GM10248 (cell line): ENCODE measurements around the gene TOMM5.

Source experiments
- CTCF ChIA-PET: fragments of 300-600 bp; sonication (Branson Sonifier 250); formaldehyde crosslinking; extraction: SDS; loops from one replicate; lab custom pipeline; 2021; ENCODE audit warnings: antibody characterized with exemption; lab: Yijun Ruan, JAX
- POLR2A ChIA-PET: fragments of 350-650 bp; sonication (Branson Sonifier 250); formaldehyde crosslinking; extraction: SDS; loops from one replicate; lab custom pipeline; 2020; ENCODE audit warnings: antibody characterized with exemption; lab: Yijun Ruan, JAX
- DNase-seq: peaks from one replicate; pipeline ENCODE4 v3.0.0; 2012; ENCODE audit errors: extremely low spot score
- TF ChIP-seq, protein P1 (sequence below): IDR thresholded peaks from 2 replicates; pipeline ENCODE4 v1.5.1; 2012; ENCODE audit warnings: mild to moderate bottlenecking, low read depth; ENCODE audit errors: extremely low read depth, missing control alignments, control extremely low read depth

TOMM5 gene

DNA sequence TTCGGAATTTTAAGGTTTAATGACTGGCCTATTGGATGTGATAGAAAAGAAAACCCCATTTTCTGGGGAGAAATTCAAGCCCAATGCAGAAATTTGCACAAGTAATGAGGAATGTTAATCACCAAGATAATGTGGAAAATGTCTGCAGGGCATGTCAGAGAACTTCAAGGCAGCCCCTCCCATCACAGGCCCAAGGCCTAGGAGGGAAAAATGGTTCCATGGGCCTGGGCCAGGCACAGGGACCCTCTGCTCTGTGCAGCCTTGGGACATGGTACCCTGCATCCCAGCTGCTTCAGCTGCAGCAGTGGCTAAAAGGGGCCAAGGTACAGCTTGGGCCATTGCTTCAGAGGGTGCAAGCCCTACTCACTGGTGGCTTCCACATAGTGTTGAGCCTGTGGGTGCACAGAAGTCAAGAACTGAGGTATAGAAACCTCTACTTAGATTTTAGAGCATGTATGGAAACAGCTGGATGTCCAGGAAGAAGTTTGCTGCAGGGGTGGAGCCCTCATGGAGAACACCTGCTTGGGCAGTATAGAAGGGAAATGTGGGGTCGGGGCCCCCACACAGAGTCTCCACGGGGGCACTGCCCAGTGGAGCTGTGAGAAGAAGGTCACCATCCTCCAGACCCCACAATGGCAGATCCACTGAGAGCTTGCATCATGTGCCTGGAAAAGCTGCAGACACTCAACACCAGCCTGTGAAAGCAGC, 28.4 kb downstream of the TOMM5 start:
- TF ChIP-seq, protein P1, sequence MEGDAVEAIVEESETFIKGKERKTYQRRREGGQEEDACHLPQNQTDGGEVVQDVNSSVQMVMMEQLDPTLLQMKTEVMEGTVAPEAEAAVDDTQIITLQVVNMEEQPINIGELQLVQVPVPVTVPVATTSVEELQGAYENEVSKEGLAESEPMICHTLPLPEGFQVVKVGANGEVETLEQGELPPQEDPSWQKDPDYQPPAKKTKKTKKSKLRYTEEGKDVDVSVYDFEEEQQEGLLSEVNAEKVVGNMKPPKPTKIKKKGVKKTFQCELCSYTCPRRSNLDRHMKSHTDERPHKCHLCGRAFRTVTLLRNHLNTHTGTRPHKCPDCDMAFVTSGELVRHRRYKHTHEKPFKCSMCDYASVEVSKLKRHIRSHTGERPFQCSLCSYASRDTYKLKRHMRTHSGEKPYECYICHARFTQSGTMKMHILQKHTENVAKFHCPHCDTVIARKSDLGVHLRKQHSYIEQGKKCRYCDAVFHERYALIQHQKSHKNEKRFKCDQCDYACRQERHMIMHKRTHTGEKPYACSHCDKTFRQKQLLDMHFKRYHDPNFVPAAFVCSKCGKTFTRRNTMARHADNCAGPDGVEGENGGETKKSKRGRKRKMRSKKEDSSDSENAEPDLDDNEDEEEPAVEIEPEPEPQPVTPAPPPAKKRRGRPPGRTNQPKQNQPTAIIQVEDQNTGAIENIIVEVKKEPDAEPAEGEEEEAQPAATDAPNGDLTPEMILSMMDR, result no peak
- no peak for DNase-seq
- CTCF ChIA-PET, result interaction anchor here (1.6 to 2.2 kb wide), 3 partner anchors 10 to 11 kb away, joined by 4 to 6 read pairs (median 5); no protein-coding TSS in a partner anchor
- POLR2A ChIA-PET, result no interaction called here

DNA sequence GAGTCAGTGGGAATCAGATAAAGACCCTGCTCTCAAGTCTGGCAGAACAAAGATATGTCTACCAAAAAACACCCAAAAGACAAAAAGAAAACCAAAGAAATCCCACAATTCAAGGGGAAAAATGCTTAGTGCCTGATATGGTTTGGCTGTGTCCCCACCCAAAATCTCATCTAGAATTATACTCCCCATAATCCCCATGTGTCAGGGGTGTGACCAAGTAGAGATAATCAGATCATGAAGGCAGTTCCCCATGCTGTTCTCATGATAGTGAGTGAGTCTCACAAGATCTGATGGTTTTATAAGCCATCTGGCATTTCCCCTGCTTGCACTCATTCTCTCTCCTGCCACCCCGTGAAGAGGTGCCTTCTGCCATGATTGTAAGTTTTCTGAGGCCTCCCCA, 29.6 kb downstream of the TOMM5 start:
- ChIA-PET POLR2A (no interaction called here), CTCF (interaction anchor here (1.3 to 2.2 kb wide), 2 partner anchors 11 to 47 kb away, joined by 4 to 6 read pairs; no protein-coding TSS in a partner anchor)
- DNase-seq, result no peak
- TF ChIP-seq, protein P1, result no peak

DNA sequence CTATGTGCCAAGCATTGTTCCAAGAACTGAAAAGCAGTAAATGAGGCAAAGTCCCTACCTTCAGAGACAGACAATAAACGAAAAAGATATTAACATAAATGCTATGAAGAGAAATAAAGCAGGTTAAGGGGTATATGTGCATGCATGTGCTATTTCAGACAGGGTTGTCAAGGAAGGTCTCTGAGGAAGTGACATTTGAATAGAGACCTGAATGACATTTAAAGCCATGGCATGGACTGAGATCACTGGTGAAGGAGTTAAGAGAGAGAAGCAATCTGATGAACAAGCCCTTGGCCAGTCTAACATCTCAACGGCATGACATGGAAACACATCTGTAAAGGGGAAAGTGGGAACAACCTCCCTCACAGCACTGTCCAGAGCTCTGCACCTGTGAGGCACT, 30.7 kb downstream of the TOMM5 start:
- ChIA-PET CTCF (no interaction called here), POLR2A (interaction anchor here (0.7 kb wide), 1 partner anchor 34 kb away, joined by 6 read pairs; no protein-coding TSS in a partner anchor)
- TF ChIP-seq, protein P1, result no peak
- no peak for DNase-seq

DNA sequence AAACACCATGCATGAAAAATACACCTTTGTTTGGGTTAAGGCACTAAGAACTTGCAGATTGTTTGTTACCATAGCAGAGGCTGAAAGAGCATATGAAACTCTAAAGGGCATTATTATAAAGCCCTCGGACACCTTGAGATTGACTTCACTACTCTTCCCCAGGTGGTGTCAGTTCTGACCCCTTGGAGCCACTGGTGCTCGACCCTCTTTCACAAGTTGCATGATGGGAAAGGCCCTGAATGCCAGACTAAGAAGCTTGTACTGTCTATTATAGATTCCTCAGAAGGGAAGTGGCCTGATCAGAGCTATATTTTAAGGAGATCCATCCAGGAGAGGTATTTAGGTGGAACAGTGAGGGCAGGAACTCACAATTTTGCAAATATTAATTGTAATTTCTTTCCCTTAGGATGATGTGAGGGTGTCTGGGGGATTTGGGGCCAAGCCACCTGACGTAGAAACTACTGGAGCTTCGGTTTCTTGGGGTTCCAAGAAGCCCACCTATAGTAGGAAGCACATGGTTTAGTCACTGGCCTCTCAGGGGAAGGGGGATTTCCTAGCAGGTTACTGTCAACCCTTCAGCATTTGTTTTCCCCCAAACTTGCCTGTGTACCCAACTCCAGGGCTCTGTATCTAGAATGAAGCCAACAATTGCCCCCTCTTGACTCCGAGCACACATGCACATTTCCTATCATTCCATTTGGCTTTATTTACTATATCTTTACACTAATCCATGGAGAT, 32.4 kb downstream of the TOMM5 start:
- POLR2A ChIA-PET, result no interaction called here
- no peak for DNase-seq
- TF ChIP-seq, protein P1, result no peak
- CTCF ChIA-PET, result interaction anchor here (1.1 kb wide), 1 partner anchor 72 kb away, joined by 3 read pairs; no protein-coding TSS in a partner anchor

DNA sequence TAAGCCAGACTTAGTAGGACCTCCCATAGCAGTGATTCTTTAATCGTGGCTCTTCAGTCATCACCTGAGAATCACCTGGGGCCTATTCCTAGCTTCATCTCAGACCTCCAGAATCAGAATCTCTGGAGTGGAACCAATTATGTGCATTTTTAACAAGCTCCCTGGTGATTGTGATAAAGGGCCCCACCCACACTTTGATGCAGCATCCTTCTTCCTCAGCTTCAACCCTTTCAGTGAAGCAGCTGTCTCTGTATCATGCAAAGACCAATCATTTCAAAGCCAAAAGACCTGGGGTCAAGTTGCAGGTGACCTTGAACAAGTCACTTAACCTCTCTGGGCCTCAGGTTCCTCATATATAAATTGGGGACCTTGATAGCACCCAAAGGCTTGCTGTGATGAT, 33.3 kb downstream of the TOMM5 start:
- TF ChIP-seq, protein P1, result no peak
- no peak for DNase-seq
- CTCF ChIA-PET, result interaction anchor here (1.1 to 2.6 kb wide), 2 partner anchors 8 to 73 kb away, joined by 3 to 10 read pairs; no protein-coding TSS in a partner anchor
- POLR2A ChIA-PET, result no interaction called here

- ChIA-PET CTCF (interaction anchor here (1.0 kb wide), 1 partner anchor 10 kb away, joined by 3 read pairs; no protein-coding TSS in a partner anchor), POLR2A (interaction anchor here (0.6 kb wide), 1 partner anchor 528 kb away, joined by 3 read pairs; no protein-coding TSS in a partner anchor)
- DNase-seq, result no peak
- TF ChIP-seq, protein P1, result no peak
Observed at GRCh38 chr9:37555786-37556185, 36.6 kb downstream of the TOMM5 start.
